K562 (cell line): ENCODE data around the gene F12. TPM values are rescaled to one million over a fixed set of nuclear protein-coding genes. Genes with fewer than 3 reads are reported as not detected.

Experiments
- ATAC-seq: fragments of 200-7000 bp; cut with Tn5 transposase; 3 replicates; pipeline ENCODE4 v1.9.1; 2020; ENCODE audit warnings: moderate library complexity
- BruUV-seq: library from RNA; stranded (reverse); fragments of 400-500 nt; replicated peaks from 2 replicates; lab custom pipeline; 2021; lab: Mats Ljungman, UMichigan
- CTCF ChIA-PET: fragments of 300-600 bp; formaldehyde crosslinking; extraction: SDS; loops from one replicate; lab custom pipeline; 2021; ENCODE audit warnings: low intra/inter-chr PET ratio; lab: Yijun Ruan, JAX
- POLR2A ChIA-PET: fragments of 300-600, 350-650 bp; sonication (Branson Sonifier 250); formaldehyde crosslinking; extraction: SDS; loops from one replicate; lab custom pipeline; 2021; ENCODE audit warnings: antibody characterized with exemption, inconsistent platforms; lab: Yijun Ruan, JAX
- DNase-seq, 4 experiments: peaks; one replicate each; pipeline versions ENCODE4 v3.0.0 to v3.0.0-alpha.2; 2011 to 2018; ENCODE audit warnings: low spot score in 3 of 4, mixed read lengths in 3 of 4; ENCODE audit errors: extremely low read depth in 1 of 4
- FAIRE-seq: peaks from 2 replicates; lab custom pipeline; 2011; peaks lifted over from hg19 to GRCh38; lab: Jason Lieb, UNC
- H2AFZ ChIP-seq: 2 replicates; pipeline ENCODE4 v1.6.0; 2011; ENCODE audit warnings: low read depth, low read length, control low read depth, inconsistent platforms
- H3K27ac ChIP-seq: fragments of 200-600 bp; 3 replicates; pipeline ENCODE4 v1.8.0; 2011; ENCODE audit warnings: low read depth, mild to moderate bottlenecking, control low read depth, inconsistent platforms, low read length, moderate library complexity, mixed read lengths; ENCODE audit errors: extremely low read depth
- H3K27me3 ChIP-seq, 2 experiments: fragments of 300-600 bp in 1 of 2; 2 replicates in 1 of 2; 3 replicates in 1 of 2; pipeline versions ENCODE4 v1.6.0 to v1.8.0; 2011; ENCODE audit warnings: inconsistent platforms in 2 of 2, low read length in 2 of 2, mild to moderate bottlenecking in 1 of 2, mixed read lengths in 1 of 2, moderate library complexity in 1 of 2; ENCODE audit not compliant: control insufficient read depth in 2 of 2, insufficient read depth in 2 of 2
- H3K36me3 ChIP-seq: fragments of 300-600 bp; 3 replicates; pipeline ENCODE4 v1.8.0; 2011; ENCODE audit warnings: mild to moderate bottlenecking, low read length, inconsistent platforms; ENCODE audit not compliant: control insufficient read depth, insufficient read depth
- H3K4me1 ChIP-seq, 2 experiments: fragments of 200-600 bp in 1 of 2; replicated peaks in 1 of 2; 2 replicates in 1 of 2; 3 replicates in 1 of 2; pipeline versions ENCODE4 v1.5.1 to v1.8.0; 2011; ENCODE audit warnings: inconsistent platforms in 2 of 2, low read length in 2 of 2, mild to moderate bottlenecking in 1 of 2, mixed read lengths in 1 of 2, moderate library complexity in 1 of 2; ENCODE audit not compliant: control insufficient read depth in 2 of 2, insufficient read depth in 2 of 2
- H3K4me2 ChIP-seq: 2 replicates; pipeline ENCODE4 v1.6.1; 2011; ENCODE audit warnings: low read length, control low read depth, inconsistent platforms, mixed read lengths; ENCODE audit not compliant: insufficient read depth
- H3K4me3 ChIP-seq: fragments of 200-600 bp; sonication (generic), shearing (Covaris generic); 2 replicates; pipeline ENCODE4 v1.5.1; 2016; ENCODE audit warnings: control low read depth, inconsistent platforms
- H3K79me2 ChIP-seq: fragments of 200-600 bp; 3 replicates; pipeline ENCODE4 v1.8.0; 2011; ENCODE audit warnings: low read length, inconsistent platforms; ENCODE audit not compliant: control insufficient read depth, insufficient read depth
- H3K9ac ChIP-seq, 2 experiments: 2 replicates each; pipeline versions ENCODE4 v1.6.0 to v1.6.1; 2011; ENCODE audit warnings: low read depth in 2 of 2, low read length in 2 of 2, control low read depth in 1 of 2, inconsistent platforms in 1 of 2, mild to moderate bottlenecking in 1 of 2, mixed read lengths in 1 of 2; ENCODE audit not compliant: insufficient read depth in 1 of 2
- H3K9me1 ChIP-seq: one replicate; pipeline ENCODE4 v1.6.0; 2011; ENCODE audit warnings: inconsistent platforms, mild to moderate bottlenecking, low read length, moderate library complexity; ENCODE audit not compliant: control insufficient read depth, insufficient read depth
- H3K9me3 ChIP-seq: replicated peaks from 2 replicates; pipeline ENCODE4 v1.5.1; 2011; ENCODE audit warnings: low read depth, low read length, inconsistent platforms; ENCODE audit not compliant: control insufficient read depth, insufficient read depth
- H4K20me1 ChIP-seq: replicated peaks from 2 replicates; pipeline ENCODE4 v1.6.1; 2011; ENCODE audit warnings: low read length, inconsistent platforms, mixed read lengths; ENCODE audit not compliant: control insufficient read depth, insufficient read depth
- CBX8 ChIP-seq: fragments of 200-600 bp; sonication (generic); IDR thresholded peaks from 2 replicates; pipeline ENCODE4 v1.6.1; 2012; ENCODE audit warnings: borderline replicate concordance, mixed run types, low read depth, mild to moderate bottlenecking, moderate library complexity, mixed read lengths, low read length, control low read depth, inconsistent platforms; ENCODE audit not compliant: poor library complexity, severe bottlenecking; ENCODE audit errors: extremely low read depth
- FOXJ2 ChIP-seq: fragments of 200-800 bp; sonication (Bioruptor generic); IDR thresholded peaks from 2 replicates; pipeline ENCODE4 v1.6.1; 2016; ENCODE audit warnings: missing genetic modification characterization, missing compliant biosample characterization
- L3MBTL2 ChIP-seq: fragments of 450-650 bp; IDR thresholded peaks from 2 replicates; pipeline ENCODE4 v1.6.1; 2016; ENCODE audit warnings: mild to moderate bottlenecking, moderate library complexity
- LARP7 ChIP-seq: fragments of 450-650 bp; IDR thresholded peaks from 2 replicates; pipeline ENCODE4 v1.6.1; 2016
- NFRKB ChIP-seq: fragments of 450-650 bp; IDR thresholded peaks from 2 replicates; pipeline ENCODE4 v1.6.1; 2016; ENCODE audit warnings: low read depth
- POLR2A ChIP-seq: fragments of 450-650 bp; conservative IDR thresholded peaks from 2 replicates; pipeline ENCODE4 v1.6.1; 2016
- ZNF512 ChIP-seq: IDR thresholded peaks from 2 replicates; pipeline ENCODE4 v1.6.1; 2016; ENCODE audit warnings: missing genetic modification characterization, missing compliant biosample characterization
- ZNF717 ChIP-seq: fragments of 250-450 bp; sonication (Bioruptor Pico); IDR thresholded peaks from 2 replicates; pipeline ENCODE4 v1.5.0; 2021
- ZNF77 ChIP-seq: fragments of 250-450 bp; sonication (Bioruptor Pico); IDR thresholded peaks from 2 replicates; pipeline ENCODE4 v1.5.0; 2020
- WGBS: fragments of 100-300 bp; shearing (Covaris generic); methylation state at CpG from one replicate; pipeline ENCODE4 v1.1.6; 2016; ENCODE audit warnings: low coverage, mixed read lengths; ENCODE audit not compliant: insufficient coverage; ENCODE audit errors: missing lambda C conversion rate; 5-methylcytosine and 5-hydroxymethylcytosine counted together
- in situ Hi-C: fragments of 300-500 bp; cut with MboI; formaldehyde crosslinking; loops from 4 replicates; pipeline ENCODE4 v1.15.0; 2018; ENCODE audit warnings: inconsistent platforms, mixed read lengths
- intact Hi-C: fragments of 100-400 bp; cut with micrococcal nuclease; formaldehyde crosslinking; loops from 2 replicates; pipeline ENCODE4 v1.14.2; 2022
- polyA plus RNA-seq, 8 experiments: library from polyadenylated mRNA; depleted of rRNA in 4 of 8; stranded (reverse) in 5 of 8; unstranded in 3 of 8; fragments of >200 nt; fragmentation: Nextera tagmentation in 2 of 8; fragmentation: Illumina TruSeq in 1 of 8; extraction: Ambion mirVana in 2 of 8; extraction: Trizol in 1 of 8; gene quantifications; 2 replicates each; pipeline versions ENCODE4 v1.2.1 to v1.2.3, GENCODE V29; 2011 to 2014; ENCODE audit warnings: inconsistent platforms in 1 of 8, missing spikeins in 1 of 8
- total RNA-seq, 7 experiments: library from RNA; depleted of rRNA in 6 of 7; stranded (reverse); fragments of >200 nt in 6 of 7; fragmentation: Illumina TruSeq in 2 of 7; extraction: Trizol in 2 of 7; gene quantifications; 2 replicates each; pipeline versions ENCODE4 v1.2.1 to v1.2.3, GENCODE V29; 2011 to 2021; ENCODE audit warnings: low replicate concordance in 1 of 7
- TF ChIP-seq, protein P1 (sequence below), 2 experiments: fragments of 450-650 bp in 1 of 2; IDR thresholded peaks; 2 replicates each; pipeline ENCODE4 v1.6.1; 2011 to 2017; ENCODE audit warnings: low read depth in 2 of 2, antibody characterized with exemption in 1 of 2, borderline replicate concordance in 1 of 2, low read length in 1 of 2, mild to moderate bottlenecking in 1 of 2, mixed read lengths in 1 of 2; ENCODE audit not compliant: control insufficient read depth in 1 of 2
- TF ChIP-seq, protein P2 (sequence below): fragments of 200-800 bp; sonication (Bioruptor generic); IDR thresholded peaks from 2 replicates; pipeline ENCODE4 v1.6.1; 2017; ENCODE audit warnings: missing genetic modification characterization, missing compliant biosample characterization
- TF ChIP-seq, protein P3 (sequence below): sonication (generic); formaldehyde crosslinking; IDR thresholded peaks from 2 replicates; pipeline ENCODE4 v1.8.0; 2022; ENCODE audit warnings: mild to moderate bottlenecking, missing genetic modification reagents

F12 gene
- total and polyA plus RNA-seq, 9 of the 15 experiments (the other 6 are each of a cell fraction or from before 2014, with no cell fraction given): 0.59 to 18.3 (median 3.6) TPM

DNA sequence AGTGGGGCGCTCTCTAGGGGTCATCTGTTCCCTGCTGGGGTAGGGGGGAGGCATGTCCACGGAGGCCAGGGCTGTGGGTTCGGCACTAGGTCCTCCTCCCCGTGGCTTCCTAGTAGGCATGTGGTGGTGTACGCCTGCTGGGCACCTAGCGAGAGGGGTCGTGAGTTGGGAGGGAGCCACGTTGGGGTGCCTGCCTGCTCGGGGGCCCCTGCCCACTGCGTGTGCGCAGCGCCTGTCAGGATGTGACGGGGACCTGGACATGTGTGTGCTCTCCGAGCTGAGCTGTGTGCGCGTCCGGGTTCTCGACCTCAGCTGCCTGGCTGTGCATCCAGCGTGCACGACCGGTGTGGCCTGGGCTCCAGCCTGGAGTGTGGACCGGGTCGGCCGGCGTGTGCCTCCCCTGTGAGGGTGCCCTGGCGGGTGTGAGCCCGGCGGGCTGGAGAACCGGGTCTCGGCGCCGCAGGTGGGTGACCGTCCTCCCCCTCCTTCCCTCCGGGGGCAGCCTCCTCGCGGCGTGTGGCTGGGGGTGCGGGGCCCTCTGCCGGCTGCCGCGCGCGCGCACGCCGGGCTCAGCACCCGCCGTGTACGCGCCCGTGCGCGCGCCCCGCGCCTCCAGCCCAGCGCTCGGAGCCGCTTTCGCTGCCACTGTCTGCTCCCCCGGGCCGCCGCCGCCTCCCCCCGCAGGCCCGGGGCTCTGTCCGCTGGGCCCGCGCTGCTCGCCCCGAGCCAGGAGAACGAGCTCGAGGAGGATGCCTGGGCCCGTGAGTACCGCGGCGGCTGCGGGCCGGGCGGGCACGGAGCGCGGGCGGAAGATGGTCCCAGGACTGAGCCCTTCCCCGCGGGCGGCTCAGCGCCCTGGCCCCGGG, 37.1 kb upstream of the F12 start, which contains the start of gene PRR7:
TSS of gene PRR7 (plus strand) at position 615 of the 866 bp plus-strand sequence. CDS start 8,254 bp downstream, outside the sequence.
- Histone ChIP-seq H3K9ac (peak within 1 kb of the TSS; percentile 53 to 95), H3K79me2 (no peaks in the 10 kb centered on the region), H3K27me3 (no peaks in the 10 kb centered on the region), H3K4me3 (peak within 1 kb of the TSS; percentile 62), H3K9me3 (no peaks in the 10 kb centered on the region), H3K36me3 (peaks cover 18% of the 10 kb centered on the region; the same call in 1 of the 3 replicates), H3K4me2 (peak within 1 kb of the TSS; percentile 81), H3K27ac (peak within 1 kb of the TSS; percentile 59), H4K20me1 (peaks cover 25% of the 10 kb centered on the region), H2AFZ (peak within 1 kb of the TSS; percentile 67), H3K9me1 (peaks cover 3% of the 10 kb centered on the region), H3K4me1 (peaks cover 19 to 53% of the 10 kb centered on the region in 2 experiments)
- peak; percentile 68 for FAIRE-seq
- ChIA-PET POLR2A (interaction anchor here (0.5 to 11.8 kb wide), 9 partner anchors 8 to 52 kb away, joined by 3 to 210 read pairs (median 10); partner anchors contain the start of gene GRK6), CTCF (interaction anchor here (0.6 to 1.9 kb wide), 3 partner anchors 42 to 76 kb away, joined by 3 to 9 read pairs (median 3); no protein-coding TSS in a partner anchor)
- in situ Hi-C loops (loop anchor here (5.0 kb wide), 1 partner anchor 54 kb away; no protein-coding TSS in a partner anchor), intact Hi-C loops (loop anchor here (2.0 kb wide), 1 partner anchor 332 kb away; no protein-coding TSS in a partner anchor)
- no TSS peak for BruUV-seq
- peak; percentile 80 to 86 (median 86) for DNase-seq
- 1% methylated on average over 65 of the region's 89 CpGs for WGBS
- ATAC-seq: peak; percentile 59
- peak; percentile 90; the same call in 1 of the 2 replicates for TF ChIP-seq ZNF77 (CRISPR knock-in tag)
- TF ChIP-seq POLR2A: peak; percentile 74
- TF ChIP-seq ZNF717 (CRISPR knock-in tag): 0 out of 2 replicates have a peak, but pooled peaks have one; percentile 85
- TF ChIP-seq L3MBTL2: peak; percentile 36
- TF ChIP-seq, protein P1, sequence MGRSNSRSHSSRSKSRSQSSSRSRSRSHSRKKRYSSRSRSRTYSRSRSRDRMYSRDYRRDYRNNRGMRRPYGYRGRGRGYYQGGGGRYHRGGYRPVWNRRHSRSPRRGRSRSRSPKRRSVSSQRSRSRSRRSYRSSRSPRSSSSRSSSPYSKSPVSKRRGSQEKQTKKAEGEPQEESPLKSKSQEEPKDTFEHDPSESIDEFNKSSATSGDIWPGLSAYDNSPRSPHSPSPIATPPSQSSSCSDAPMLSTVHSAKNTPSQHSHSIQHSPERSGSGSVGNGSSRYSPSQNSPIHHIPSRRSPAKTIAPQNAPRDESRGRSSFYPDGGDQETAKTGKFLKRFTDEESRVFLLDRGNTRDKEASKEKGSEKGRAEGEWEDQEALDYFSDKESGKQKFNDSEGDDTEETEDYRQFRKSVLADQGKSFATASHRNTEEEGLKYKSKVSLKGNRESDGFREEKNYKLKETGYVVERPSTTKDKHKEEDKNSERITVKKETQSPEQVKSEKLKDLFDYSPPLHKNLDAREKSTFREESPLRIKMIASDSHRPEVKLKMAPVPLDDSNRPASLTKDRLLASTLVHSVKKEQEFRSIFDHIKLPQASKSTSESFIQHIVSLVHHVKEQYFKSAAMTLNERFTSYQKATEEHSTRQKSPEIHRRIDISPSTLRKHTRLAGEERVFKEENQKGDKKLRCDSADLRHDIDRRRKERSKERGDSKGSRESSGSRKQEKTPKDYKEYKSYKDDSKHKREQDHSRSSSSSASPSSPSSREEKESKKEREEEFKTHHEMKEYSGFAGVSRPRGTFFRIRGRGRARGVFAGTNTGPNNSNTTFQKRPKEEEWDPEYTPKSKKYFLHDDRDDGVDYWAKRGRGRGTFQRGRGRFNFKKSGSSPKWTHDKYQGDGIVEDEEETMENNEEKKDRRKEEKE (IDR thresholded peaks at IDR 0.05; ENCODE audit: borderline replicate concordance in 1 of 2, control insufficient read depth in 1 of 2, low read depth in 2 of 2, low read length in 1 of 2): no peak
- TF ChIP-seq, protein P2, sequence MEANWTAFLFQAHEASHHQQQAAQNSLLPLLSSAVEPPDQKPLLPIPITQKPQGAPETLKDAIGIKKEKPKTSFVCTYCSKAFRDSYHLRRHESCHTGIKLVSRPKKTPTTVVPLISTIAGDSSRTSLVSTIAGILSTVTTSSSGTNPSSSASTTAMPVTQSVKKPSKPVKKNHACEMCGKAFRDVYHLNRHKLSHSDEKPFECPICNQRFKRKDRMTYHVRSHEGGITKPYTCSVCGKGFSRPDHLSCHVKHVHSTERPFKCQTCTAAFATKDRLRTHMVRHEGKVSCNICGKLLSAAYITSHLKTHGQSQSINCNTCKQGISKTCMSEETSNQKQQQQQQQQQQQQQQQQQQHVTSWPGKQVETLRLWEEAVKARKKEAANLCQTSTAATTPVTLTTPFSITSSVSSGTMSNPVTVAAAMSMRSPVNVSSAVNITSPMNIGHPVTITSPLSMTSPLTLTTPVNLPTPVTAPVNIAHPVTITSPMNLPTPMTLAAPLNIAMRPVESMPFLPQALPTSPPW (CRISPR knock-in tag): peak; percentile 84
- TF ChIP-seq LARP7: no peak
- TF ChIP-seq ZNF512 (tag): no peak
- no peak for TF ChIP-seq NFRKB
- TF ChIP-seq, protein P3, sequence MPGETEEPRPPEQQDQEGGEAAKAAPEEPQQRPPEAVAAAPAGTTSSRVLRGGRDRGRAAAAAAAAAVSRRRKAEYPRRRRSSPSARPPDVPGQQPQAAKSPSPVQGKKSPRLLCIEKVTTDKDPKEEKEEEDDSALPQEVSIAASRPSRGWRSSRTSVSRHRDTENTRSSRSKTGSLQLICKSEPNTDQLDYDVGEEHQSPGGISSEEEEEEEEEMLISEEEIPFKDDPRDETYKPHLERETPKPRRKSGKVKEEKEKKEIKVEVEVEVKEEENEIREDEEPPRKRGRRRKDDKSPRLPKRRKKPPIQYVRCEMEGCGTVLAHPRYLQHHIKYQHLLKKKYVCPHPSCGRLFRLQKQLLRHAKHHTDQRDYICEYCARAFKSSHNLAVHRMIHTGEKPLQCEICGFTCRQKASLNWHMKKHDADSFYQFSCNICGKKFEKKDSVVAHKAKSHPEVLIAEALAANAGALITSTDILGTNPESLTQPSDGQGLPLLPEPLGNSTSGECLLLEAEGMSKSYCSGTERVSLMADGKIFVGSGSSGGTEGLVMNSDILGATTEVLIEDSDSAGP (CRISPR knock-in tag): no peak; the same call in 1 of the 2 replicates
- TF ChIP-seq FOXJ2 (tag): no peak
- TF ChIP-seq CBX8: no peak
